ENCODE measurements around the gene RPTOR.
A peak's percentile ranks its signal among the peaks of the same experiment; 100 is the strongest.

RPTOR gene

GRCh38 chr17:80929449-80929848 lies 384.8 kb downstream of the RPTOR start:
- Histone ChIP-seq H3K9ac (ENCODE audit: low read length) (peak overlapping the region; percentile 11; the same call in 1 of the 2 replicates), H3K4me1 (ENCODE audit: low read length) (peaks cover 13% of the 10 kb centered on the region), H4K20me1 (ENCODE audit: insufficient read depth, low read length) (no peaks in the 10 kb centered on the region), H3K79me2 (ENCODE audit: low read length) (no peaks in the 10 kb centered on the region), H3K27ac (ENCODE audit: low read length) (peak overlapping the region; percentile 56), H3K27me3 (ENCODE audit: low read depth, low read length) (no peaks in the 10 kb centered on the region), H3K4me3 (ENCODE audit: low read length) (peak overlapping the region; percentile 28; the same call in 1 of the 2 replicates), H3K4me2 (ENCODE audit: low read length) (peak overlapping the region; percentile 56), H2AFZ (ENCODE audit: low read depth, low read length) (no peak overlapping the region), H3K9me3 (ENCODE audit: insufficient read depth, low read length) (no peaks in the 10 kb centered on the region), H3K36me3 (replicated peaks; ENCODE audit: low read depth, low read length) (peaks cover 7% of the 10 kb centered on the region)
- TF ChIP-seq EZH2phosphoT487 (IDR thresholded peaks at IDR 0.05; ENCODE audit: low read depth) (no peak), CTCF (IDR thresholded peaks at IDR 0.05; ENCODE audit: low read depth, low read length) (no peak)

- no peaks in the 10 kb centered on the region for H4K20me1 ChIP-seq (ENCODE audit: insufficient read depth, low read length)
- no peaks in the 10 kb centered on the region for H3K79me2 ChIP-seq (ENCODE audit: low read length)
- no peak overlapping the region for H3K27ac ChIP-seq (ENCODE audit: low read length)
- H3K36me3 ChIP-seq (replicated peaks; ENCODE audit: low read depth, low read length), result peaks cover 7% of the 10 kb centered on the region
- H2AFZ ChIP-seq (ENCODE audit: low read depth, low read length), result no peak overlapping the region
- no peak overlapping the region for H3K4me3 ChIP-seq (ENCODE audit: low read length)
- no peak for TF ChIP-seq CTCF (IDR thresholded peaks at IDR 0.05; ENCODE audit: low read depth, low read length)
- H3K4me1 ChIP-seq (ENCODE audit: low read length), result peaks cover 13% of the 10 kb centered on the region
- no peak overlapping the region for H3K9ac ChIP-seq (ENCODE audit: low read length)
- no peaks in the 10 kb centered on the region for H3K27me3 ChIP-seq (ENCODE audit: low read depth, low read length)
- no peaks in the 10 kb centered on the region for H3K9me3 ChIP-seq (ENCODE audit: insufficient read depth, low read length)
- H3K4me2 ChIP-seq (ENCODE audit: low read length), result no peak overlapping the region
Observed at GRCh38 chr17:80930335-80931279, 386.0 kb downstream of the RPTOR start.

DNA sequence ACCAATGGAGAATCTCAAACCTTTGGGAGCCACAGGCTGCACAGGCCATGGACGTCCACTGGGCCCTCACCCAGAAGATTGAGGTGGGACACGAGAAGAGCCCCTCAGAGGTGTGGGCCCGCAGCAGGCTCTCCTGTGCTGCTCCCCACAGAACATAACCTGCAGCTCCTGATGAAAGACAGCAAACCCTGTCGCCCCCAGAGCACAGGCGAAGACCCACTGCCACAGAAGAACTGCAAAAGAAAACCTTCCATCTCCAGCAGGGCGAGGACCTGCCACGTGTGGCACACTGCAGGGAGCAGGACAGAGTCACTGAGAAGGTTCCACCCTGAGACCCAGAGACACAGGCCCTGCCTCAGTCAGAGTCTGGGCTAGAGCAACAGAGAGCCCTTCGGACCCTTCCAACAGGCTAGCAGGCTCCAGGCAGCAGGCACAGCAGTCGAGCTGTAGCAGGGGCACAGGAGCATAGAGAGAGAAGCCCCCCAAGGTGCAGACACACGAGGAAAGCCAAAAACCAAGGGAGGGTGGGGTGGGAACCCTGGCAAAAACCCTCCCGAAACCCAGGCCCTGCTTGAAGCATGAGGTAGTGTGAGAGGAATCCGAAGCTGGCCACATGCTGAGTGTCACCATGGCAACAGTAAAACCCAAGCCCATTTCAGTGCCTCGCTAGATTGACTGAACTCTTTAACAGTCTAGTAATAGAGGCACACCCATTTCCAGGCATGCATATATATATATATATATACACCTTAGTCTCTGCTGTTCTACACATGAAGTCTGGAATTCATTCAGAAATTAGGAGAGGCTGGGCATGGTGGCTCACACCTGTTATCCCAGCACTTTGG lies 387.0 kb downstream of the RPTOR start:
- Histone ChIP-seq H3K4me2 (ENCODE audit: low read length) (no peak overlapping the region), H3K36me3 (replicated peaks; ENCODE audit: low read depth, low read length) (peaks cover 7% of the 10 kb centered on the region), H3K4me3 (ENCODE audit: low read length) (no peak overlapping the region), H3K9me3 (ENCODE audit: insufficient read depth, low read length) (no peaks in the 10 kb centered on the region), H3K27me3 (ENCODE audit: low read depth, low read length) (no peaks in the 10 kb centered on the region), H3K79me2 (ENCODE audit: low read length) (no peaks in the 10 kb centered on the region), H2AFZ (ENCODE audit: low read depth, low read length) (no peak overlapping the region), H4K20me1 (ENCODE audit: insufficient read depth, low read length) (no peaks in the 10 kb centered on the region), H3K27ac (ENCODE audit: low read length) (no peak overlapping the region), H3K4me1 (ENCODE audit: low read length) (peaks cover 13% of the 10 kb centered on the region), H3K9ac (ENCODE audit: low read length) (no peak overlapping the region)
- TF ChIP-seq EZH2phosphoT487 (IDR thresholded peaks at IDR 0.05; ENCODE audit: low read depth) (no peak), CTCF (IDR thresholded peaks at IDR 0.05; ENCODE audit: low read depth, low read length) (no peak)

GRCh38 chr17:80935526-80935925 lies 390.9 kb downstream of the RPTOR start:
- Histone ChIP-seq H3K9me3 (ENCODE audit: insufficient read depth, low read length) (no peaks in the 10 kb centered on the region), H3K4me2 (ENCODE audit: low read length) (no peak overlapping the region), H4K20me1 (ENCODE audit: insufficient read depth, low read length) (no peaks in the 10 kb centered on the region), H3K36me3 (replicated peaks; ENCODE audit: low read depth, low read length) (no peaks in the 10 kb centered on the region), H3K4me3 (ENCODE audit: low read length) (no peak overlapping the region), H3K4me1 (ENCODE audit: low read length) (no peaks in the 10 kb centered on the region), H3K27ac (ENCODE audit: low read length) (no peak overlapping the region), H2AFZ (ENCODE audit: low read depth, low read length) (no peak overlapping the region), H3K79me2 (ENCODE audit: low read length) (no peaks in the 10 kb centered on the region), H3K27me3 (ENCODE audit: low read depth, low read length) (no peaks in the 10 kb centered on the region), H3K9ac (ENCODE audit: low read length) (no peak overlapping the region)
- TF ChIP-seq CTCF (IDR thresholded peaks at IDR 0.05; ENCODE audit: low read depth, low read length), result no peak
- no peak for TF ChIP-seq EZH2phosphoT487 (IDR thresholded peaks at IDR 0.05; ENCODE audit: low read depth)
